GM18867 (cell line): ENCODE data around the gene ZNF785.

Experiments
- ATAC-seq: cut with Tn5 transposase; IDR thresholded peaks from one replicate; pipeline ENCODE4 v1.9.1; 2021; ENCODE audit warnings: mild to moderate bottlenecking, moderate library complexity; ENCODE audit not compliant: unreplicated experiment

ZNF785 gene

DNA sequence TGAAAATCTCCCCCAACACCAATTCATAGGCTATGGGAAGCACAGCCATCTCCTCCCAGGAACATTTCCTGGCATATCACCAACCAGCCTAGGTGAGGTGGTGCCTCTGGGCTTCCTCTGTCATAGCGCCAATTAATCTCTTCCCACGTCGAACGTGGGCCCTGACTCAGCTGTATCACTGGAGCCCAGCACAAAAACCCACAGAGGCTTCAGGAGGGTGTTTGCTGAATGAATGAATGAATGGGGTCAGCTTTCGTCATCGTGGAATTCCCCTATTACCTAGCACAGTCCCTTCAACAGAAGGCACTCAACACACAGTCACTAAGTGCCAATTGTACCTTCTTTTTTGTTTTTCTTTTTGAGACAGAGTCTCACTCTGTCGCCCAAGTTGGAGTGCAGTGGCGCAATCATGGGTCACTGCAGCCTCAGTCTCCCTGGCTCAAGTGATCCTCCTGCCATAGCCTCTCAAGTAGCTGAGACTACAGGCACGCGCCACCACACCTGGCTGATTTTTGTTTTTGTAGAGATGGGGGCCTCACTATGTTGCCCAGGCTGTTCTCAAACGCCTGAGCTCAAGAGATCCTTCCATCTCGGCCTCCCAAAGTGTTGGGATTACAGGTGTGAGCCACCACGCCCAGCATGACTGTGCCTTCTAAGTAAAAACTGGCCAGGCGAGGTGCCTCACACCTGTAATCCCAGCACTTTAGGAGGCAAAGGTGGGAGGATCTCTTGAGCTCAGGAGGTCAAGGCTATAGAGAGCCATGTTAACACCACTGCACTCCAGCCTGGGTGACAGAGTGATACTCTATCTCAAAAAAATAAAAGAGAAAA is 18.1 kb downstream of the ZNF785 start:
- ATAC-seq = no peak

DNA sequence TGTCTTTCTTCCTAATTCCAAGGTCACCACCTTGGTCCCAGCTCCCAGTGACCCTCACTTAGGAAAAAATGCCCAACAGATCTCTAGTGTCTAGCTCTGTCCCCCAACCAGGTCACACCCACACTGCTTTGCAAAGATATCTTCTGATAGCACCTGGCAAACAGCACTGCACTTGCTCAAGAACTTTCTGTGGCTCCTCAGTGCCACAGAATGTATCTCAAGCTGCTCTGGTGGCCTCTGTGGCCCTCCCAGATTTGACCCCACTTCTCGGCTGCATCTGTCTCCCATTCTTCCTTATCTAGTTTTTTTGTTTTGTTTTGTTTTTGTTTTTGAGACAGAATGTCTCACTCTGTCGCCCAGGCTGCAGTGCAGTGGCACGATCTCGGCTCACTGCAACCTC is 19.0 kb downstream of the ZNF785 start:
- no peak for ATAC-seq

DNA sequence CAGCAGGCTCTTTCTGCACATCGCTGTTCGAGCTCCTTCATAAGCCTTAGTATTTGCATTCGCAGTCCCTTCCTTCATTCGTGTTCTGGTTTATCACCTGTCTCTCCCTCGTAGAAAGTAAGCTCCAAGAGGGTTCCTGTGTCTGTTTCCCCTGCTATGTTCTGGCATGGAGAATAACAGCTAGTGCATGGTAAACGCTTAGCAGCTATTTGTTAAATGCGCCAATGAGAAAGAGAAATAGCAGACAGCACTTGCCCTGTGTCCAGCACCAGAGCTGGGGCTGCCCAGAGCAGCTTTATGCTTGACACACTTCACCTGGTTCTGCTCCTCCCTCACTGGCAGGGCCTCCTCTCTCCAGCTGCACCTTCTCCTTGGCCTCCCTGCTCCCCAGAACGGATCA is 19.5 kb downstream of the ZNF785 start:
- no peak for ATAC-seq

DNA sequence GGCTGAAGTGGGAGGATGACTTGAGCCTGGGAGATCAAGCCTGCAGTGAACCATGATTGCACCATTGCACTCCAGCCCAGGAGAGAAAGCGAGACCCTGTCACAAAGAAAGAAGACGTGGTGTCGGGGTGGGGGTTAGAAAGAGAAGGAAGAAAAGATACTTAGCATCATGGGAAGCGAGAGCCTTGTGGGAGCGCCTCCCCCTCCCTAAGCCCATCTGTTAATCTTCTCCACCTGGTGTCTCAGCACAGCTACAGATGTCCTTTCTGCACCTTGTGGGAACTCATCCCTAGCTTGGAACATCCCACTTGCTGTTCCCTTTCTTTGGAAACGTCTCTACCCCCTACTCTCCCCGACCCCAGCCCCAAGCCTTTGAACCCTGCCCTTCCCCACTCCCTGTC is 20.0 kb downstream of the ZNF785 start:
- no peak for ATAC-seq

DNA sequence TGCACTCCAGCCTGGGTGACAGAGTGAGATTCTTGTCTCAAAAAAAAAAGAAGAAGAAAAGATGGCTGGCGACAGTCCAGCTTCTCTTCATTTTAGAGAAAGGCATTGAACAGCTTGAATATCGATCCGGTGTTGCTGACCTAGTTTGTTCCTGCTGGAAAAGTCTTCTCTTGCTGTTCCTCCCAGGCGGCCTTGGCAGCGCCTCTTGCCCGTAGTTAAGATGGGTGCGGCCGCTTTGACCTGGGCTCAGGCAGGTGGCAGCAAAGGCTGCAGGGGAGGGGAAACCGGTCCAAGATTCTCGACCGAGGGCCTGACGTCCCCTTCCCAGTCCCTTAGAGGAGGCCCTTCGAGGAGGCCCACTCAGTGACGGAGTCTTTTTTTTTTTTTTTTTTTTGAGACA is 23.5 kb downstream of the ZNF785 start:
- no peak for ATAC-seq

DNA sequence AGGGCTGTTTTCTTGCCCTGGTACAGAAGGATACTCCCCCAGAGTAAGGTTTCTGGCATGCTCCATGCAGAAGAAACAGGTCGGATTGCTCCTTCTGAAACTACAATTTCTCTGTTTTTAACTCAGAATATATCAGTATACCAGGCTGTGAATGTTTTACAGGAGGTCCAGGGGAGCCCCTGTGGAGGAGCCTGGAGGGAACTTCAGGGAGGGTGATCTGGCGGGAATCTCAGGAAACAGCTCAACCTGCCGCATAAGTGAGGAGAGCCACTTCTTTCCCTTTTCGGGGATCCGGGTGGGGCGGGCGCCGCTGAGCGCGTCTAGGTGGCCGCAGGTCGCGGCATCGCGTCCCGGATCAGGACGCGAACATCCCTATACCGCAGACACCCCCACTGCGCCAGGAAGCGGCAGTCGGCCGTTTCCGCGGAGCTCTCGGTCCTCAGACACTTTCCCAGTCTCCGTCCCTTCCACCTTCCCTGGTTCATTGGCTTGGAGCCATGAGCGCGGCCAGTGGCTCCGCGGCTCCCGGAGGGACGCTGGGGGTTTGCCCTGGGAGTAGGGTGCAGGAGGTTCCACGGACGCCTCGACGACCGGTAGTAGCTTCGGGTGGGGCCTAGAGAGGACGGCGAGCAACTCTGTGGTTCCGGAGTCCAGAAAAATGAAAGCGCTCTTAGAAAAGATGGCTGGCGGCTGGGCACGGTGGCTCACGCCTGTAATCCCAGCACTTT is 24.2 kb downstream of the ZNF785 start:
- no peak for ATAC-seq

DNA sequence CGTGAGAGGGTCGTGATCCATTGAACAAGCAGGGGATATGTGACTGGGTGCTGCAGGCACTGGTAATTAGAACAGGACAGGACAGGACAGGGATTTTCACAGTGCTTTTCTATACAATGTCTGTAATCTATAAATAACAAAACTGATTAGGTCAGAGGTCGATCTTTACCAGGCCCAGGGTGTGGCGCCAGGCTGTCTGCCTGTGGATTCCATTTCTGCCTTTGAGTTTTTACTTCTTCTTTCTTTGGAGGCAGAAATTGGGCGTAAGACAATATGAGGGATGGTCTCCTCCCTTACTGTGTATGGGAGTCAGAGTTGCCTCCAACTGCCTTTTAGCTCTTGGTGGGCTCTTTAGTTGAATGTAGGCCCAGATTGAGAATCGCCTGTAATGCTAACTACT is 25.8 kb downstream of the ZNF785 start:
- ATAC-seq = no peak

DNA sequence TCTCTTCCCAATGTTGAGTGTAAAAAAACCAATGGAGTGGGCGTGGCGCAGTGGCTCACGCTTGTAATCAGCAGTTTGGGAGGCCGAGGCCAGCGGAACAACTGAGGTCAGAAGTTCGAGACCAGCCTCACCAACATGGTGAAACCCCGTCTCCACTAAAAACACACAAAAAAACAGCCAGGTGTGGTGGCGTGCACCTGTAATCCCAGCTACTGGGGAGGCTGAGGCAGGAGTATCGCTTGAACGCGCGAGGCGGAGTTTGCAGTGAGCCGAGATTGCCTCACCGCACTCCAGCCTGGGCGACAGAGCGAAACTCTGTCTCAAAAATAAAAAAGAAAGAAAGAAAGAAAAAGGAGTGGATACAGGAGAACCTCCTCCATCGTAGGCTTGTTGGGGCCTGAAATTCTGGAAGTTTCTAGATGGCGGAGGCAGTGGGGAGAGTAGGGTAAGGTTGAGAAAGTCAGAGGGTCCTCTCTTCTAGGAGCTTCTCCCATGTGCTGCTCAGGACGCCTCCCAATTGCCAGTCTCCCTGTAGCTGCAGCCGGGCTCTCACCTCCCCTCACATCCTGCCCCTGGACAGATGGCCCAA is 26.6 kb downstream of the ZNF785 start:
- no peak for ATAC-seq

DNA sequence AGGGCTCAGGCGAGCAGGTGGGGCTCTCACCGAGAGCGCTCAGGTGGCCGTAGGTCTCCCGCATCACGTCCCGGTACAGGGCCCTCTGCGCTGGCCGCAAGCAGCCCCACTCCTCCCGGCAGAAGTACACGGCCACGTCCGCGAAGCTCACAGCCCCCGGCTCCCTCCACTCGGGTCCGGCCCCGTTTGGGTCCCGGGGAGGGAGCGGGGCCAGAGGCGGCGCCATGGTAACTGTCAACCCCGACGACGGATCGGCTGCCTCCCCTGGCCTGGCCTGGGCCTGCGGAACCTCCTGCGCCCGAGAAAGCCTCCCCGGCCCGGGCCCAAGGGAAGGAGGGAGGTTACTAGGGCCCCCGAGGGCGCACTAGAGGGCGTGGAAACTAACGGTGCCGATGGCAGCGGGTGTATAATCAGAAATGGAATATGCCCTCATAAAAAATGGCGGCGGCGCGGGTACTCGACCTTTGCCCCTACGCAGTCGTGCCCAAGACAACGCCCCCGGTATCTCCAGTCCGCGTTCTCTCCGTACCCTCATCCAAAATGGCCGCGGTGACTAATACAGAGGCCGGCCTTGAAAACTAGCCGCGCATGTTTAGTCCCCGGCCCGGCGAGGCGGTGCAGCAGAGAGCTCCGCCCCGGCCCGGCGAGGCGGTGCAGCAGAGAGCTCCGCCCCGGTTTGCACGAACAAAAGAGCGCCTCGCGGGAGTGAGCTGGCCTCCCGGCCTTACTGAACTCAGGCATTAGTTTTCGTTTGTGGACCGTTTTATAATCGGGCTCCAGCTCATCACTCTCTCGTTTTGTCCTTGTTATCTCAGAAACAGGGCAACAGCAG is 27.3 kb downstream of the ZNF785 start, which contains the start of gene ZNF764:
ZNF764 (minus strand) TSS at position 418 of the 832 bp plus-strand sequence; CDS start at position 226, 192 bp downstream.
- ATAC-seq = peak; percentile 86

DNA sequence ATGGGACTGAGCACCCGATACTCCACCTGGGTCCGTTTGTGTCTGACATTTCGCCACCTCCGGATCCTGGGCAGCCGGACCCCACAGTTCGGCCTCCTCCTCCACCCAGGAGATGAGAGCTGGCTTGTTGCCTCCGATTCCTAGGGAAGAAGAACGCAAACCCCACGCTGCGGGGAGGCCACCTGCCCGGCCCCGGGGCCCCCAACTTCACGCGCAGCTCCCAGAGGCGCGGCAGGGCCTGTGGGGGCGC is 27.9 kb downstream of the ZNF785 start:
- ATAC-seq = peak; percentile 10

DNA sequence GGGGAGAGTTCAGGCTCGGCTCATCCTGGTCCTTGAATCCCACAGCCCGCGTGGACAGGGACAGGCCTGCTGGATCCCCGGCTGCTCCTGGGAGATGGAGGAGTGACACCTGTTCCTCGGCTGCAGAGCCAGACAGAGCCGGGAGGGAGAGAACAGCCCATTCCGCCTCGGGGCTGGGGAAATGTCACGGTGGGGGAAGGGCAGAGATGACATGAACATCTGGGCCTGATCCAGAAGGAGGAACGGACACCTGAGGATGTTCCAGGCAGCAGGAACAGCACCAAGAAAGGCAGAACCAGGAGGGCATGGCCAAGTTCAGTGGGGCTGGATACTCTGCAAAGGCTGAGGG is 29.4 kb downstream of the ZNF785 start:
- ATAC-seq = no peak

DNA sequence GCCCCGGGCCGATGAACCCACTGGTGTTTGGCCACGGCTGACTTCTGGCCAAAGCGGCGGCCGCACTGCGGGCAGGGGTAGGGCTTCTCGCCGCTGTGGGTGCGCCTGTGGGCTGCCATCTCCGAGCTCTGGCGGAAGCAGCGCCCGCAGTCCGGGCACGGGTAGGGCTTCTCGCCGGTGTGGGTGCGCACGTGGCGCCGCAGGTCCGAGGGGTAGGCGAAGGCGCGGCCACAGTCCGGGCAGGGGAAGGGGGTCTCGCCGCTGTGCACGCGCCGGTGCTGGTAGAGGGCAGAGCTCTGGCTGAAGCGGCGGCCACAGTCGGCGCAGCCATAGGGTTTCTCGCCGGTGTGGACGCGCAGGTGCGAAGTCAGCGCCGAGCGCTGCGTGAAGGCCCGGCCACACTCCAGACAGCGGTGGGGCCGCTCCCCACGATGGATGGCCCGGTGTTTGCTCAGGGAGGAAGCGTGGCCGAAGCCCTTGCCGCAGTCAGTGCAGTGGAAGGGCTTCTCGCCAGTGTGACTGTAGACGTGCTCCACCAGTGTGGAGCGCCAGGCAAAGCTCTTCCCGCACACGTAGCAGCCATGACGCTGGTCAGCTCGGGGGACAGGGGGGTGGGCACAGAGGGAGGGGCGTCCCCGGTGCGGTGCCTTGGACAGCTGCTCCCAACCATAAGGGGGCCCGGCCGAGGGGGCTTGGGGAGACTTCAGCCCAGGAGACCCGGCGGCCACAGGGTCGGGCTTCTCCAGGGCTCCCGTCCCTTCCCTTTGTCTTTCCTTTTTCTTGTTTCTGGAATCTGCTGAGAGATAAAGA is 30.0 kb downstream of the ZNF785 start:
- no peak for ATAC-seq

DNA sequence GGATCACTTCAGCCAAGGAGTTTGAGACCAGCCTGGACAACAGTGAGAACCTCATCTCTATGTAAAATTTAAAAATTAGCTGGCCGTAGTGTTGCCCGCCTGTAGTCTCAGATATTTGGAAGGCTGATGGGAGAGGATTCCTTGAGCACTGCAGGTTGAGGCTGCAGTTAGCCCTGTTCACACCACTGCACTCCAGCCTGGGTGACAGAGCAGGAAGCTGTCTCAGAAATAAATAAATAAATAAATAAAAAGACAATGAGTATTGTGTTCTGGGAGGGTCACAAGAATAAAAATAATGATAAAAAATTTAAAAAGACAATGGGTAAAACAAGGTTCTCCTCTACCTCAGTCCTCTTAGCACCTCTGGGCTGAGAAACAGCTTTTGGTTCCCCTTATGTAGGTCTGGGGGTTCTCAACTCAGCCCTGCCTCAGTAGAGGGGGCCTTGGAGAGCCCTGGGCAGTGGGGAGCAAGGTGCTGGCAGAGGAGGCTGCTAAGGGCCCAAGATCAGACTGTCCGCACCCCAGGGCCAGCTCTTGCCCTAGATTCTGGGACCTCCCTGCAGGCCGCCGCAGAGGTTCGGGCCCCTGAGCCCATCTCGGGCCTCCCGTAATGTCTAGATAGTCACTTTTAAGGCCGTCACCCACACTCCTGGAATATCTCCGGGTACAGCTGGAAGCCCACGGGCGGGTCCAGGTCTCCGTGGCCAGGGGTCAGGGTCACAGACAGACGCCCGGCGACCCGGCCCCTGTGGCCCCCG is 30.8 kb downstream of the ZNF785 start:
- no peak for ATAC-seq

DNA sequence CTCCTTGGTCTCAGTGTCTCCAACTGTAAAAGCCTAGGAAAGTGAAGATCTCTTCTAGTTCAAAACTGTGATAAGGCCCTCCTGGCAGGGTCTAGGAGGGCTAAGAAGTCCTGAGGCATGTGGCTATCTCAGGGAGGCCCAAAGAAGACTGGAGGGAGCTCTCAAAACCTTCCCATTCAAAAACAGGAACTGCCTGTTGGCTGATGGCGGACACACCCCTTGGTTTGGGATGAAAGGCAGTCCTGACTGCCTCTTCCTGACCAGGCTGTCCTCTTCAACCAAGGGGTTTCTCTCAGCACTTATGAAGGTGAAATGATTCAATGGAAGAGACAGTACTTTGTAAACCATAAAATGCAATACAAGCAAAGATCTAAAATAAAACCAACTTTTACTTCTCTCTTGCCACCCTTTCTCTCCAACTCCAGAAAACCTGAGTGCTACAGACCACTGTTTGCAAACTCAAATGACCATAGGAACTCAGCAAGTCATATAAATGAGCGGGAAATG is 32.1 kb downstream of the ZNF785 start:
- no peak for ATAC-seq

DNA sequence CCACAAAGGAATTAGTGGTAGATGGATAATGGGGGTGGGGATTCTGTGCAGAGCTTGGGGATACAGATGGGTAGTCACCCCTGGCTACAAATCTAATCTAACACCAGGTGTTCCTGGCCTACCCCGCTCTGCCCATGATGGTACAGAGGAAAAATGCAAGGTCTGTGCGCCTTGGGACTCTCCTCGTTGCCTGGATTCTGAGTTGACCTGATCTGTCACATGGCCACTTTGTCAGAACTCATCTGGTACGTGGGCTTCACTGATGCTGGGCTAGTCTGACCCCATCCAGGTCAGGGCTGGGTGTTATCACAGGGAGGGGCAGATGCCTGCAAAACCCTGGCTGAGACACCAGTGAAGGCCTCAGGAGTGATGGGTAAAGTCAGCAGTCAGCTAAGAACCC is 32.5 kb downstream of the ZNF785 start:
- ATAC-seq = no peak

DNA sequence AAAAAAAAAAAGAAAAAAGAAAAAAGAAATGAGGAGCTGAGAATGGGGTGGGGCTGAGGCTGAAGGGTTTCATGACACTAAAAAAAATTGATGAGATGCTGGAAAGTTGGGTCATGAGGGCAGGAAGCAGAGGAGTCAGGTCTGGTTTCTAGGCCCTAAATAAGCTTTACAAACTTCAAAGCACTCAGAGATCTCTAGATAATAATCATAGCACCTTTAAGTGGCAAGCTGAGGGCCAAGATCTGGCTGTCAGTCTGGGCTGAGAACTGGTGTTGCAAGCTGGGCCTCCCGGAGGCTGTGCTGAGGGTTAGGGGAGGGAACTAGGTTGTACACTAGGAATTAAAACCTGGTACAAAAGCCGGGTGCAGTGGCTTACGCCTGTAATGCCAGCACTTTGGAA is 33.7 kb downstream of the ZNF785 start:
- ATAC-seq = no peak

DNA sequence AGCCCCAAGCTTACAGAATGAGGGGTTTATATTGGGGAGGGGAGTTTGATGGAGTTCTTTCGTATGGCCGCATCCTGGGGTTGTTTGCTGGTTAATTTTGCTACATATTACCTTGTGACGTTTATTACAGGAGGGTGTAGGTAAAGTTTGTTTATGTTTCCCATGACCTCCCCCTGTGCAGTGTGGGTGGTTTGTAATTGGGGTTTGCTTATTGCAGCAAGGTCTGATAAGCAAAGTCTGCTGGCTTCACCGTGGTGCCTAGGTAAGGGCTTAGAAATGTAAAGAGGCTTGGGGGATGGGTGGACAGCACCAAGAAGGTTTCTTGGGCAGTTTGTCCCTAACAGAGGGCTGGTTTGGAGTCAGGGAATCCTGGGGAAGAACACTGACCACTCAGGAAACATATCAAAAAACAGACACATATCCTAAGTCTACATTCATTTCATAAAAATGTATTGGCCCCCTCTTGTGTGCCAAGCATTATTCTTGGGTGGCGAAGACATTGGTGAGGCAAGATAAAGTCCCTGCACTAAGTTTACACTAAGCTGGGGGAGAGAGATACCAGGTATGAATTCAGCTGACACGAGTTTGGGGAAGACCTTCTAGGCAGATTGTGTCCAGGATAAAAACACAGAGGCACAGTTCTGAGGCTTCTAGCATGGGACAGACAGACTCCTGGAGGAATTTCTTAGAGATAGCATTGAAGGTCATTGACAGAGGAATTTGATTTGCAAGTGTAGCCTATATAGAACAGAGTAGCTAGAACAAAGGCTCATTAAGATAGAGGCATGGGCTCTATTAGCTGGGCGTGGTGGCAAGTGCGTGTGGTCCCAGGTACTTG is 36.9 kb downstream of the ZNF785 start:
- no peak for ATAC-seq

DNA sequence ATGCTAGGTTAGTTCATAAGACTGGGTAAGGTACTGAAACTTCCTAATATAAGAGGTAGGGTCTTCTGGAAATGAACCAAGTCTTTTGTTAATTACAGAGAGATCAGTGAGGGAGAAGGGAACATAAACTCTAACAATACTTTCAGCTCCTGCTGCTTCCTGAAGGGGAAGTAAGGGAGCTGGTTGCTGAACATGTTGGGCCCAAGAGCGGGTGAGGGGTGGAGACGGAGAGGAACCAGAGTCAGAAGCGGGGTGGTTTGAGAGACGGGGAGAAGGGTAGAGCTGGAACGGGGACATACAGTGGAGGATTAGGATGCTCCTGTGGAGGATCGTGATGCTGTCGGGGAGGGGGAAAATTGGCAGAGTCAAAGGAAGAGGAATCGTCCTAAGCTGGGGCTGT is 39.4 kb downstream of the ZNF785 start:
- ATAC-seq = no peak

DNA sequence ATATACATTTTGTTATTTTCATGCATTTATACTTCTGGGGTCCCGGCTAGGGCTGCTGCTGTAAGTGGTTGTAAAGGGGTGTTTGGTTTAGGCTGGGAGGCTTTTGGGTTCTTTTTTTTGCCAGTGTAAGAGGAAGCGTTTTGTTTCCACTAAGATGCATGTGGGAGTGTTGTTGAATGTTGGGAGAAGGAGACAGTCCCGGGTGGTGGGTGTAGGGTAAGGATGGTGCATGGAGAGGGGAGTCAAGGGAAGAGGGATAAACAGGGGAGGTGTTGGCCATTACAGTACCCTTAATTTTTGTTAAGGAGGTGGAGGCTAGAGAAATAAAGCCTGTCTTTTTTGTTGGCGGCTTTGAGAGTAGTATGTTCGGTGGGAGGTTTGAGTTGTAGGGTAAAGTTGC is 42.4 kb downstream of the ZNF785 start:
- no peak for ATAC-seq
